ENCODE results near the gene SETD4.
A peak's percentile ranks its signal among the peaks of the same experiment; 100 is the strongest.
"Not testable (repeated sequence)": the region's sequence is repeated elsewhere in the genome, so short reads cannot be mapped to it uniquely, and the experiment has no call there.

SETD4 gene

GRCh38 chr21:36060159-36060921 is at the start of gene SETD4:
SETD4 (minus strand) TSS chr21:36060526; CDS start chr21:36058888, 1,638 bp downstream.
- peak; percentile 96 for DNase-seq (ENCODE audit: low spot score)

GRCh38 chr21:36109868-36110267 is 49.5 kb upstream of the SETD4 start:
- DNase-seq (ENCODE audit: low spot score) = no peak

GRCh38 chr21:36105327-36105842 is 45.1 kb upstream of the SETD4 start:
- DNase-seq (ENCODE audit: low spot score) = no peak

GRCh38 chr21:36104317-36105300 is 44.3 kb upstream of the SETD4 start:
- DNase-seq (ENCODE audit: low spot score) = peak; percentile 62

GRCh38 chr21:36103434-36103833 is 43.1 kb upstream of the SETD4 start:
- no peak for DNase-seq (ENCODE audit: low spot score)

GRCh38 chr21:36100971-36101641 is 40.8 kb upstream of the SETD4 start:
- DNase-seq (ENCODE audit: low spot score) = no peak

GRCh38 chr21:36099695-36100211 is 39.4 kb upstream of the SETD4 start:
- not testable (repeated sequence) for DNase-seq (ENCODE audit: low spot score)

- no peak for DNase-seq (ENCODE audit: low spot score)
These were observed 38.7 kb upstream of the SETD4 start for GRCh38 chr21:36099000-36099399.

- no peak for DNase-seq (ENCODE audit: low spot score)
These were observed 37.8 kb upstream of the SETD4 start for GRCh38 chr21:36098182-36098532.

- DNase-seq (ENCODE audit: low spot score) = no peak
These were observed 37.3 kb upstream of the SETD4 start for GRCh38 chr21:36097427-36098181.

GRCh38 chr21:36096398-36097290 is 36.3 kb upstream of the SETD4 start:
- no peak for DNase-seq (ENCODE audit: low spot score)

- no peak for DNase-seq (ENCODE audit: low spot score)
These were observed 33.2 kb upstream of the SETD4 start for GRCh38 chr21:36093512-36093911.

GRCh38 chr21:36092681-36093080 is 32.4 kb upstream of the SETD4 start:
- no peak for DNase-seq (ENCODE audit: low spot score)

GRCh38 chr21:36089946-36090345 is 29.6 kb upstream of the SETD4 start:
- no peak for DNase-seq (ENCODE audit: low spot score)

GRCh38 chr21:36087362-36088138 is 27.2 kb upstream of the SETD4 start:
- no peak for DNase-seq (ENCODE audit: low spot score)

GRCh38 chr21:36082237-36082664 is 21.9 kb upstream of the SETD4 start:
- DNase-seq (ENCODE audit: low spot score) = no peak

- DNase-seq (ENCODE audit: low spot score) = no peak
These were observed 20.1 kb upstream of the SETD4 start for GRCh38 chr21:36080386-36080785.

GRCh38 chr21:36079671-36080070 is 19.3 kb upstream of the SETD4 start:
- no peak for DNase-seq (ENCODE audit: low spot score)

GRCh38 chr21:36079010-36079649 is 18.8 kb upstream of the SETD4 start:
- no peak for DNase-seq (ENCODE audit: low spot score)
